SU-DHL-6 (cell line): ENCODE results near the gene CSNK1D.

Source experiments
- H2AFZ ChIP-seq: fragments of 200-600 bp; sonication (generic); 2 replicates; pipeline ENCODE4 v1.6.1; 2014; ENCODE audit warnings: low read depth, mild to moderate bottlenecking, moderate library complexity, mixed read lengths, antibody characterized with exemption, low read length; ENCODE audit not compliant: severe bottlenecking
- H3F3A ChIP-seq: fragments of 200-600 bp; shearing (Covaris generic); 2 replicates; pipeline ENCODE4 v1.6.0; 2016; ENCODE audit warnings: antibody characterized with exemption, mild to moderate bottlenecking; ENCODE audit not compliant: insufficient read depth
- H3K27ac ChIP-seq: fragments of 200-600 bp; sonication (generic); 2 replicates; pipeline ENCODE4 v1.5.1; 2016; ENCODE audit warnings: low read depth, mild to moderate bottlenecking, low read length, moderate library complexity, mixed read lengths
- H3K27me3 ChIP-seq: fragments of 200-600 bp; sonication (generic), shearing (Covaris generic); 2 replicates; pipeline ENCODE4 v1.6.0; 2014; ENCODE audit warnings: mild to moderate bottlenecking, low read length
- H3K36me3 ChIP-seq: fragments of 200-600 bp; sonication (generic); 2 replicates; pipeline ENCODE4 v1.6.1; 2014; ENCODE audit warnings: mild to moderate bottlenecking, low read length, mixed read lengths
- H3K4me2 ChIP-seq: fragments of 300-600, 200-600 bp; shearing (Covaris generic), sonication (generic); 2 replicates; pipeline ENCODE4 v1.6.0; 2014; ENCODE audit warnings: low read length, low read depth, mild to moderate bottlenecking; ENCODE audit not compliant: poor library complexity, severe bottlenecking
- H3K4me3 ChIP-seq: fragments of 200-600 bp; sonication (generic); 2 replicates; pipeline ENCODE4 v1.5.1; 2014; ENCODE audit warnings: antibody characterized with exemption, low read length, mild to moderate bottlenecking, mixed read lengths; ENCODE audit not compliant: insufficient read depth, poor library complexity, severe bottlenecking
- H3K79me2 ChIP-seq: fragments of 200-600 bp; sonication (generic); 2 replicates; pipeline ENCODE4 v1.6.1; 2014; ENCODE audit warnings: mild to moderate bottlenecking, low read length, moderate library complexity; ENCODE audit not compliant: insufficient read depth
- H3K9ac ChIP-seq: fragments of 200-600 bp; sonication (generic); 2 replicates; pipeline ENCODE4 v1.7.0; 2014; ENCODE audit warnings: mild to moderate bottlenecking, low read length
- H3K9me2 ChIP-seq: fragments of 200-600 bp; sonication (generic); replicated peaks from 2 replicates; pipeline ENCODE4 v1.6.1; 2014; ENCODE audit warnings: low read length; ENCODE audit not compliant: insufficient read depth
- H3K9me3 ChIP-seq: fragments of 200-600 bp; sonication (generic); 2 replicates; pipeline ENCODE4 v1.6.1; 2014; ENCODE audit warnings: low read length, mixed read lengths; ENCODE audit not compliant: insufficient read depth
- H4K20me1 ChIP-seq: fragments of 200-600 bp; sonication (generic); 2 replicates; pipeline ENCODE4 v1.6.1; 2014; ENCODE audit warnings: low read depth, mild to moderate bottlenecking, antibody characterized with exemption, low read length, moderate library complexity, mixed read lengths
- CTCF ChIP-seq: fragments of 200-600 bp; sonication (generic); IDR thresholded peaks from one replicate; pipeline ENCODE4 v1.5.1; 2017; ENCODE audit warnings: antibody characterized with exemption, mild to moderate bottlenecking, low read length, moderate library complexity; ENCODE audit not compliant: insufficient read depth, poor library complexity, severe bottlenecking
- EZH2phosphoT487 ChIP-seq: fragments of 200-600 bp; sonication (generic), shearing (Covaris generic); conservative IDR thresholded peaks from 2 replicates; pipeline ENCODE4 v1.6.1; 2018; ENCODE audit warnings: mild to moderate bottlenecking, antibody characterized with exemption, low read length, moderate library complexity, mixed read lengths

The CSNK1D gene

DNA sequence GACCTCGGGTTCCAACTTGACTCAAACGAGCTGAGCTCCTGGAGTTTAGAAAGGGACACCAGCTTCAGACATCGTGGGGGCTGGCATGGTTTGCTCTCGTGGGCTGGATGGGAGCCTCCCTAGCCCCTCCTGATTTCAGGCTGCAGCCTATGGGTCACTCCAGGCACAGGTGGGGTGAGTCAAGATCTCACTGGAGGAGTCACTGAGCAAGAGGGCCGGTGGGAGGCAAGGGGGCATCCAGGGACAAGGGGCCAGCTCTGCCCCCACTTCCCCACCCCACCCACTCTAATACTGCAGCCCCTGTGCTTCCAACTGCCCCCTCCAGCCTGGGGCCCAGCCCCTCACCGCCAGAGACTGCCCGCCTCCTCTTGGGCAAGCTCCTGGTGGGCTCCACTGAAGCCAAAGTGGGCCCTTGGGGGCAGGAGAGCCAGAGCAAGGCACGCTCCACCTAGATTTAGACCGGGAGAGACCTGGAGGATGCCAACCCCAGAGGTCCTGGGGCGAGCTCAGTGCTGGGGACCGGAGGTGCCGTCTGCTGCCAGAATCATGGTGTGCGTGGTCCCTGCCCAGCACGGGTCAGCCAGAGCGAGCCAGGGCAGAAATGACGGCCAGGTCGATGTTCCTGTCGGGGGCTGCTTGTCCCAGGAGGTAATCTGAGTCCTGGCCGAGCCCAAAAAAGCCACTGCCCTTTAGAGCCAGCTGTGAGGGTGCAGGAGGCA lies 38.3 kb downstream of the CSNK1D start:
- Histone ChIP-seq H3K27me3 (no peaks in the 10 kb centered on the region), H3K9me3 (no peaks in the 10 kb centered on the region), H4K20me1 (no peaks in the 10 kb centered on the region), H3K36me3 (no peaks in the 10 kb centered on the region), H3K79me2 (no peaks in the 10 kb centered on the region), H3K9me2 (no peaks in the 10 kb centered on the region), H3K27ac (no peak overlapping the region), H3K4me2 (no peak overlapping the region), H3F3A (no peaks in the 10 kb centered on the region), H2AFZ (no peak overlapping the region), H3K9ac (no peak overlapping the region), H3K4me3 (no peak overlapping the region)
- TF ChIP-seq EZH2phosphoT487 (no peak), CTCF (no peak)

- H3K9me2 ChIP-seq = no peaks in the 10 kb centered on the region
- TF ChIP-seq CTCF (no peak), EZH2phosphoT487 (no peak)
- H3K36me3 ChIP-seq = no peaks in the 10 kb centered on the region
- no peak overlapping the region for H3K27ac ChIP-seq
- H3K9me3 ChIP-seq = no peaks in the 10 kb centered on the region
- H3K27me3 ChIP-seq = no peaks in the 10 kb centered on the region
- H2AFZ ChIP-seq = no peak overlapping the region
- no peaks in the 10 kb centered on the region for H3F3A ChIP-seq
- H4K20me1 ChIP-seq = no peaks in the 10 kb centered on the region
- no peak overlapping the region for H3K9ac ChIP-seq
- no peak overlapping the region for H3K4me2 ChIP-seq
- H3K79me2 ChIP-seq = no peaks in the 10 kb centered on the region
- H3K4me3 ChIP-seq = no peak overlapping the region
These were observed 39.1 kb downstream of the CSNK1D start for GRCh38 chr17:82234211-82235055.

DNA sequence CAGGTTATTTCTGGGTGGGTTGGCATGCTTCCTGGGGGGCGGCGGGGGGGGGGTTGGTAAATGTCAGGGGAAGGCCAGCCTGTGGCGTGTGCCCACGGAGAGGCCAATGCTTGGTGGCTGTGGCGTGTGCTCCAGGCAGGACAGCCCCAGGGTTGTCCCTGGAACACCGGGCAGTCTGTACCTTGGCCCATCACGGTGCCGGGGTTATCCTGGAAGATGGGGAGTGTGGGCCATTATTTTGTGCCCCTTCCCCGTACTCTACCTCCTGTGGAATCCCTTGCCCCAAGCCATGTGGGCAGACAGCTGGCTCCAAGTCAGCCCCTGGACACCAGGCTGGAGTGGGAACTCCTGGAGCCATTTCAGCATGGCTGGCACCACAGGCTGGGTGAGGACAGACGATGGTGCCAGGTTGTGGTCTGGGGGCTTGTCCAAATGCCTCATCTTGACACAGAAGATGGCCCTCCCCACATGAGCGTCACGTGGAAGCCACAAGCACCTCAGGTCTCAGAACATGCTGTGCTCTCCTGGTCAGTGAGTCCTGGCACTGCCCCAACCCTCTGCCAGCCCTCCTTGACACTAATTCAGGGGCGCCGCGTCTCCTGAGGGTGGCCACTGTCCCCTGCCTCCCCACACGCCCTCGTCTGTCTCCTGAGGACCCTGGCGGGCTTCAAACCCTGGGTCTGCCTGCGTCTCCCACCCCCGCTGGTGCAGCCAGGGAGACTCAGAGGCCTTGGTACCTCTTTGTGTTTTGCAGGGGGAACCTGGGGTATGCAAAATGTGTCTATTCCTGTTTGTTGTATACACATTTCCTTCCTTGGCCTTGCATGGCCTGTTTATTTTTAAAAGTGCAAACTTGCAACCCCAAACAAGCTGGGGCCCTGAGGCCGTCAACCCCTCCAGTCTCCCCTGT lies 40.4 kb downstream of the CSNK1D start:
- Histone ChIP-seq H3K9me3 (no peaks in the 10 kb centered on the region), H3K4me2 (no peak overlapping the region), H3F3A (no peaks in the 10 kb centered on the region), H3K36me3 (no peaks in the 10 kb centered on the region), H3K9me2 (no peaks in the 10 kb centered on the region), H3K27ac (no peak overlapping the region), H3K79me2 (no peaks in the 10 kb centered on the region), H3K27me3 (no peaks in the 10 kb centered on the region), H2AFZ (no peak overlapping the region), H3K9ac (no peak overlapping the region), H4K20me1 (no peaks in the 10 kb centered on the region), H3K4me3 (no peak overlapping the region)
- TF ChIP-seq CTCF (no peak), EZH2phosphoT487 (no peak)
